ENCODE results near the gene KIF25. TPM values are rescaled to one million over a fixed set of nuclear protein-coding genes. Genes with fewer than 3 reads are reported as not detected.

KIF25 gene
- total RNA-seq, 1 experiment from 2014 or later = 0.28 TPM

GRCh38 chr6:167990016-167990945, 7.2 kb upstream of the KIF25 start (continued):
- no peak for TF ChIP-seq E2F5 (CRISPR knock-in tag; IDR thresholded peaks at IDR 0.05)
- TF ChIP-seq EMX1 (CRISPR knock-in tag; IDR thresholded peaks at IDR 0.05) = no peak
- TF ChIP-seq MXD4 (CRISPR knock-in tag; IDR thresholded peaks at IDR 0.05; ENCODE audit: borderline replicate concordance) = no peak
- no peak for TF ChIP-seq SP1 (CRISPR knock-in tag; conservative IDR thresholded peaks at IDR 0.05)
- no peak for TF ChIP-seq PREB (CRISPR knock-in tag; IDR thresholded peaks at IDR 0.05; ENCODE audit: borderline replicate concordance)
- TF ChIP-seq JAZF1 (CRISPR knock-in tag; IDR thresholded peaks at IDR 0.05) = no peak

GRCh38 chr6:167993169-167993568, 4.3 kb upstream of the KIF25 start:
- no peak overlapping the region for H3K4me3 Mint-ChIP-seq
- DNase-seq (ENCODE audit: low spot score) = no peak
- peaks cover 5% of the 10 kb centered on the region for H3K4me1 Mint-ChIP-seq
- no peak overlapping the region for H3K27ac Mint-ChIP-seq
- no peaks in the 10 kb centered on the region for H3K36me3 Mint-ChIP-seq
- POLR2A ChIA-PET = no interaction called here
- CTCF ChIA-PET = no interaction called here
- H3K9me3 Mint-ChIP-seq = no peaks in the 10 kb centered on the region; the same call in 1 of the 2 replicates
- no peaks in the 10 kb centered on the region for H3K27me3 Mint-ChIP-seq (ENCODE audit: low read depth)
- no peak for ATAC-seq
- TF ChIP-seq ELF4 (CRISPR knock-in tag; IDR thresholded peaks at IDR 0.05; ENCODE audit: low read depth) = no peak
- no peak for TF ChIP-seq E2F4 (CRISPR knock-in tag; IDR thresholded peaks at IDR 0.05; ENCODE audit: borderline replicate concordance, low read depth)
- no peak for TF ChIP-seq ZNF396 (CRISPR knock-in tag; IDR thresholded peaks at IDR 0.05; ENCODE audit: borderline replicate concordance)
- no peak for TF ChIP-seq CBFB (CRISPR knock-in tag; IDR thresholded peaks at IDR 0.05; ENCODE audit: low read depth)
- TF ChIP-seq FOXP4 (CRISPR knock-in tag; IDR thresholded peaks at IDR 0.05) = no peak
- TF ChIP-seq ZNF232 (CRISPR knock-in tag; IDR thresholded peaks at IDR 0.05) = no peak
- TF ChIP-seq CDX4 (CRISPR knock-in tag; IDR thresholded peaks at IDR 0.05; ENCODE audit: borderline replicate concordance) = no peak
- TF ChIP-seq ATF6 (CRISPR knock-in tag; IDR thresholded peaks at IDR 0.05) = no peak
- no peak for TF ChIP-seq ZNF219 (CRISPR knock-in tag; IDR thresholded peaks at IDR 0.05; ENCODE audit: borderline replicate concordance)
- no peak for TF ChIP-seq CTCF (IDR thresholded peaks at IDR 0.05)
- no peak for TF ChIP-seq NR2C2 (CRISPR knock-in tag; IDR thresholded peaks at IDR 0.05)
- TF ChIP-seq AR (CRISPR knock-in tag; IDR thresholded peaks at IDR 0.05) = no peak
- TF ChIP-seq ZNF425 (CRISPR knock-in tag; conservative IDR thresholded peaks at IDR 0.05) = no peak

All from WTC11 (cell line).